ENCODE measurements around the gene KASH5.

DNA sequence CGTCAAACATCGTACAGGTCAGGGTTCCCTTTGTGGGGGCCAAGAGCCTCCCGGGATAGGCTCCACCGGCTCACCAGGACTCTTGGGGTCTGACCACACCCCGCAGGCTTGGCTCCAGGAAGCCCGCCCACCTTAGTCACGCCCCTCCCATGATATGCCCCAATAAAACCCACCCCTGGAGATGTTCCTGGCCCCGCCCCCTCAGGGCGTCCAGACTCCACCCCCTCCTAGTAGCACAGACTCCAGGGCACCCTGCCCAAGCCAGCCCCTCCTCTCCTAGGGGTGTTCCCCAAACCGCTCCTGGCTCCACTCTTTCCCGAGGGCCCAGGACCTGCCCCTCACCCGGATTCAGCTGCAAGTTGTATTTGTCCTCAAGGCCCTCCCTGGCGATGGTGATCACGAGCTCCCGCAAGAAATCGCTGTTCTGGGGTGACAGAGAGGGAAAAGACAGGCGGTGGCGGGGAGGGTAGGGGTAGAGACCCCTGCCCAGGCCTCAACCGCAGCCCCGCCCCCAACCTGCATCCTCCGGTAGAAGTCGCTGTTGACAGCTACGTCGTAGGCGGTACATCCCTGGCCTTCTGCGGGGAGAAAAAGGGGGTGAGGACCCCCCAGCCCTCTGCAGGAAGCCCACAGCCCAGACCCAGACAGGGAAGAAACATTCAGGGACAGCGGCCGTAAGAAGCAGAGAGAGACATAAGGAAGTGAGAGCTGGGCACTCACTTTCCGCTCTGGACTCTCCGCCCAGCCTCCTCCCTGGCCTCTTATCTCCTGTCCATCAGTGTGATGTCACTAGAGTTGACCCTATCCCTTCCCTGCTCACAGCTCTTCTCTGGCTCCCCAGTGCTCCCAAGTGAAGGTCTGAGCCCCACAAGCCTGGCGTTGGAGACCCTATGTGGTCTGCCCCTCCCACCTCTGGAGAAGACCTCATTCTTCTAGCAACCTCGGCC is 59.7 kb downstream of the KASH5 start:
- TF ChIP-seq CHD2 (IDR thresholded peaks at IDR 0.05; ENCODE audit: low read length) (no peak), ASH2L (IDR thresholded peaks at IDR 0.05; ENCODE audit: low read length) (no peak), RFX5 (IDR thresholded peaks at IDR 0.05; ENCODE audit: borderline replicate concordance, low read depth, low read length) (no peak), JUN (IDR thresholded peaks at IDR 0.05; ENCODE audit: low read depth, low read length) (no peak), NRF1 (IDR thresholded peaks at IDR 0.05; ENCODE audit: low read depth, low read length) (no peak), EP300 (IDR thresholded peaks at IDR 0.05; ENCODE audit: borderline replicate concordance in 1 of 2, low read depth in 2 of 2, low read length in 2 of 2) (no peak), HDAC2 (IDR thresholded peaks at IDR 0.05; ENCODE audit: borderline replicate concordance in 1 of 2, low read depth in 2 of 2, low read length in 2 of 2) (no peak), SRF (IDR thresholded peaks at IDR 0.05; ENCODE audit: low read depth, low read length) (no peak), GABPA (IDR thresholded peaks at IDR 0.05; ENCODE audit: borderline replicate concordance, insufficient read depth, low read length) (no peak)
- TF ChIP-seq, protein P1, sequence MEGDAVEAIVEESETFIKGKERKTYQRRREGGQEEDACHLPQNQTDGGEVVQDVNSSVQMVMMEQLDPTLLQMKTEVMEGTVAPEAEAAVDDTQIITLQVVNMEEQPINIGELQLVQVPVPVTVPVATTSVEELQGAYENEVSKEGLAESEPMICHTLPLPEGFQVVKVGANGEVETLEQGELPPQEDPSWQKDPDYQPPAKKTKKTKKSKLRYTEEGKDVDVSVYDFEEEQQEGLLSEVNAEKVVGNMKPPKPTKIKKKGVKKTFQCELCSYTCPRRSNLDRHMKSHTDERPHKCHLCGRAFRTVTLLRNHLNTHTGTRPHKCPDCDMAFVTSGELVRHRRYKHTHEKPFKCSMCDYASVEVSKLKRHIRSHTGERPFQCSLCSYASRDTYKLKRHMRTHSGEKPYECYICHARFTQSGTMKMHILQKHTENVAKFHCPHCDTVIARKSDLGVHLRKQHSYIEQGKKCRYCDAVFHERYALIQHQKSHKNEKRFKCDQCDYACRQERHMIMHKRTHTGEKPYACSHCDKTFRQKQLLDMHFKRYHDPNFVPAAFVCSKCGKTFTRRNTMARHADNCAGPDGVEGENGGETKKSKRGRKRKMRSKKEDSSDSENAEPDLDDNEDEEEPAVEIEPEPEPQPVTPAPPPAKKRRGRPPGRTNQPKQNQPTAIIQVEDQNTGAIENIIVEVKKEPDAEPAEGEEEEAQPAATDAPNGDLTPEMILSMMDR (IDR thresholded peaks at IDR 0.05; ENCODE audit: control extremely low read depth in 1 of 3, insufficient read depth in 1 of 3, low read depth in 1 of 3, low read length in 3 of 3) = no peak
- TF ChIP-seq, protein P2, sequence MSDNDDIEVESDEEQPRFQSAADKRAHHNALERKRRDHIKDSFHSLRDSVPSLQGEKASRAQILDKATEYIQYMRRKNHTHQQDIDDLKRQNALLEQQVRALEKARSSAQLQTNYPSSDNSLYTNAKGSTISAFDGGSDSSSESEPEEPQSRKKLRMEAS (IDR thresholded peaks at IDR 0.05) = no peak
